Measurements from ENCODE around the gene IL21R. TPM values are rescaled to one million over a fixed set of nuclear protein-coding genes. Genes with fewer than 3 reads are reported as not detected.

The IL21R gene
- total and polyA plus RNA-seq, 10 of the 15 experiments (the other 5 are each of a cell fraction or from before 2014, with no cell fraction given), result 5.3 to 138 (median 82.5) TPM

DNA sequence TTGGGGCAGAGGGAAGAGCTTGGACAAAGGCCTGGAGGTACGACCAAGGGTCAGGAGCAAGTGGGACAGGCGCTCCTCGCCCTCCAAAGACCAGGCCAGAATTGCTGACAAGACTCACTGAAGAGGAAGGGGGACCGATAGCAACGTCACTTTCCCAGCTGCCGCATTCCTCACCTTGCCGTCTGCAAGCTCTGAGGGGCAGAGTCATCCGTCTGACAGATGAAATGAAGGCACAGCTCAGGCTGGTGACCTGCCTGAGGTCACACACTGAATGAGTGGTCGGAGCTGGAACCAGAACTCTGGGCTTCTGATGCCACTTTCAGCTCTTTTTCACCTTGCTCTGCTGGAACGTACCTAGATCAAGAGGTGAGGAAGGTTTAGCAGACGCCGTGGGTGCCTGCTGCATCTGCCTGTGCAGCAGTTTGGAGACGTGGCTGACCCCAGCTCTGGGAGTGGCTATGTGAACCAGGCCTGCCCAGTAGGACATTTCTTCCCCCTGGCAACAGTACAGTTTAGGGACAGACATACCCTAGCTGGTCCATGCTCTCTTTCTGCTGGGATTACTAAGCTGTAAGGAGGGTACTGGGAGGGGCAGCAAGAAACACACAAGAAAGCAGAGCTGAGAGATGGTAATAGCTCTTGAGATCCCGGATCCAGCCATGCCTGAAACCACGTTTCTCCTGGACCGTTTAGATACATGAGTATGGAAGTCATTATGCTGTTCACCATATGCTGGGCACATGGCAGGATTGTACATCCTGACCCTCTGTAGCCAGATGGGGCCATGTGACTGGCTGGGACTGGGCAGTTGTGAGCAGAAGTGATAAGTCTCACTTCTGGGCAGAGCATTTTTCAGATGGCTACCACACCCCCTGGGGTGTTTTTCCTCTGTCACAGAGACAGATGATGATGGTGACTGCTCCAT, 50.9 kb downstream of the IL21R start (continued):
- no peak for TF ChIP-seq IRF3 (IDR thresholded peaks at IDR 0.05)
- TF ChIP-seq, protein P1, sequence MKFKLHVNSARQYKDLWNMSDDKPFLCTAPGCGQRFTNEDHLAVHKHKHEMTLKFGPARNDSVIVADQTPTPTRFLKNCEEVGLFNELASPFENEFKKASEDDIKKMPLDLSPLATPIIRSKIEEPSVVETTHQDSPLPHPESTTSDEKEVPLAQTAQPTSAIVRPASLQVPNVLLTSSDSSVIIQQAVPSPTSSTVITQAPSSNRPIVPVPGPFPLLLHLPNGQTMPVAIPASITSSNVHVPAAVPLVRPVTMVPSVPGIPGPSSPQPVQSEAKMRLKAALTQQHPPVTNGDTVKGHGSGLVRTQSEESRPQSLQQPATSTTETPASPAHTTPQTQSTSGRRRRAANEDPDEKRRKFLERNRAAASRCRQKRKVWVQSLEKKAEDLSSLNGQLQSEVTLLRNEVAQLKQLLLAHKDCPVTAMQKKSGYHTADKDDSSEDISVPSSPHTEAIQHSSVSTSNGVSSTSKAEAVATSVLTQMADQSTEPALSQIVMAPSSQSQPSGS (IDR thresholded peaks at IDR 0.05; ENCODE audit: low read length), result peak; percentile 8; the same call in 1 of the 2 replicates
- TF ChIP-seq CHD1 (IDR thresholded peaks at IDR 0.05; ENCODE audit: low read depth, low read length), result no peak
- no peak for TF ChIP-seq SMAD1 (IDR thresholded peaks at IDR 0.05; ENCODE audit: low read depth, partially characterized antibody)
- 0 out of 2 replicates have a peak, but pooled peaks have one; percentile 19 for TF ChIP-seq CREB1 (IDR thresholded peaks at IDR 0.05; ENCODE audit: low read depth)
- no peak; the same call in 2 of the 3 replicates for TF ChIP-seq POU2F2 (IDR thresholded peaks at IDR 0.05; ENCODE audit: borderline replicate concordance, low read depth, low read length)
- TF ChIP-seq ZZZ3 (IDR thresholded peaks at IDR 0.05; ENCODE audit: control insufficient read depth, insufficient read length, low read depth), result no peak
- no peak for TF ChIP-seq SREBF1 (IDR thresholded peaks at IDR 0.05; ENCODE audit: low read length)
- no peak for TF ChIP-seq ZNF274 (IDR thresholded peaks at IDR 0.05; ENCODE audit: insufficient read depth, insufficient read length)
- no peak for TF ChIP-seq NRF1 (conservative IDR thresholded peaks at IDR 0.05; ENCODE audit: low read depth, low read length)
- TF ChIP-seq SIX5 (IDR thresholded peaks at IDR 0.05; ENCODE audit: low read depth, low read length, severe bottlenecking), result no peak
- no peak for TF ChIP-seq FOS (IDR thresholded peaks at IDR 0.05; ENCODE audit: borderline replicate concordance, extremely low read depth, insufficient read length)
- TF ChIP-seq SREBF2 (IDR thresholded peaks at IDR 0.05; ENCODE audit: low read length), result no peak
- TF ChIP-seq EZH2 (IDR thresholded peaks at IDR 0.05; ENCODE audit: borderline replicate concordance, control insufficient read depth, low read depth, low read length), result no peak
- TF ChIP-seq EED (IDR thresholded peaks at IDR 0.05; ENCODE audit: low read depth), result 0 out of 2 replicates have a peak, but pooled peaks have one; percentile 18
- no peak for TF ChIP-seq NFYB (IDR thresholded peaks at IDR 0.05; ENCODE audit: insufficient read depth, low read depth, low read length)
